ENCODE data around the gene RAC2. TPM values are rescaled to one million over a fixed set of nuclear protein-coding genes. Genes with fewer than 3 reads are reported as not detected.
"Not testable (repeated sequence)": the region's sequence is repeated elsewhere in the genome, so short reads cannot be mapped to it uniquely, and the experiment has no call there.

The RAC2 gene
- total and polyA plus RNA-seq, 2 experiments from 2014 or later, result 0.98 to 2.0 TPM

DNA sequence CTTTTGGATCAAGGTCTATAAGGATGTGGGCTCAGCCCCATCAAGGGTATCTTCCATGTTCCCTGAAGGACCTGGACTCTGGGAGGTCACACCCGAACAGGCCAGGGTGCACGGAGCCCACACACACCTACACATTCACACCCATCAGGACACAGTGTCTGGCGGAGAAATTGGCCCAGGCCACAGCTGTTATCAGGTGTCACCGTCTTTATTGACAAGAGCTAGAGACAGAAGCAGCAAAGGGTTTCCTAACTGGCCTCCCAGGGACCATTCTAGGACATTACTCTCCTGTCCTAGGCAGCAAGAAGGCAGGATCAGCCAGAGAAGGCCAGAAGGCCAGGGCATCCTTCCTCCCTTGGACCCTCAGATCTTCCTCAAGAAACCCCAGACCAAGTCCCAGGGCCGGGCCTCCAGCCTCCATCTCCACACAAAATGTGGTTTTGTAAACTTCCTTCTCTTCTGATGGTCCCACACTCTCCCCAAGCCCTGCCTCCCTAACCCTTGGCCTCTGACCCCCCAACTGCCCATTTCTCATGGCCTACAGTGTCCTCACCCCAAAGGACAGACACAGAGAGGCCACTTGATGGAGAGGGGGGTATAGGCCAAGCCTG, 39.9 kb downstream of the RAC2 start:
- TF ChIP-seq, protein P1, sequence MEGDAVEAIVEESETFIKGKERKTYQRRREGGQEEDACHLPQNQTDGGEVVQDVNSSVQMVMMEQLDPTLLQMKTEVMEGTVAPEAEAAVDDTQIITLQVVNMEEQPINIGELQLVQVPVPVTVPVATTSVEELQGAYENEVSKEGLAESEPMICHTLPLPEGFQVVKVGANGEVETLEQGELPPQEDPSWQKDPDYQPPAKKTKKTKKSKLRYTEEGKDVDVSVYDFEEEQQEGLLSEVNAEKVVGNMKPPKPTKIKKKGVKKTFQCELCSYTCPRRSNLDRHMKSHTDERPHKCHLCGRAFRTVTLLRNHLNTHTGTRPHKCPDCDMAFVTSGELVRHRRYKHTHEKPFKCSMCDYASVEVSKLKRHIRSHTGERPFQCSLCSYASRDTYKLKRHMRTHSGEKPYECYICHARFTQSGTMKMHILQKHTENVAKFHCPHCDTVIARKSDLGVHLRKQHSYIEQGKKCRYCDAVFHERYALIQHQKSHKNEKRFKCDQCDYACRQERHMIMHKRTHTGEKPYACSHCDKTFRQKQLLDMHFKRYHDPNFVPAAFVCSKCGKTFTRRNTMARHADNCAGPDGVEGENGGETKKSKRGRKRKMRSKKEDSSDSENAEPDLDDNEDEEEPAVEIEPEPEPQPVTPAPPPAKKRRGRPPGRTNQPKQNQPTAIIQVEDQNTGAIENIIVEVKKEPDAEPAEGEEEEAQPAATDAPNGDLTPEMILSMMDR (IDR thresholded peaks at IDR 0.05; ENCODE audit: low read depth, low read length), result no peak
- DNase-seq (ENCODE audit: low read depth in 1 of 2, low spot score in 1 of 2), result no peak
- Histone ChIP-seq H3K4me1 (ENCODE audit: low read depth) (no peaks in the 10 kb centered on the region), H3K27me3 (no peaks in the 10 kb centered on the region), H3K4me3 (no peak overlapping the region), H3K27ac (no peak overlapping the region), H3K36me3 (no peaks in the 10 kb centered on the region), H3K9me3 (ENCODE audit: low read depth) (no peaks in the 10 kb centered on the region)

DNA sequence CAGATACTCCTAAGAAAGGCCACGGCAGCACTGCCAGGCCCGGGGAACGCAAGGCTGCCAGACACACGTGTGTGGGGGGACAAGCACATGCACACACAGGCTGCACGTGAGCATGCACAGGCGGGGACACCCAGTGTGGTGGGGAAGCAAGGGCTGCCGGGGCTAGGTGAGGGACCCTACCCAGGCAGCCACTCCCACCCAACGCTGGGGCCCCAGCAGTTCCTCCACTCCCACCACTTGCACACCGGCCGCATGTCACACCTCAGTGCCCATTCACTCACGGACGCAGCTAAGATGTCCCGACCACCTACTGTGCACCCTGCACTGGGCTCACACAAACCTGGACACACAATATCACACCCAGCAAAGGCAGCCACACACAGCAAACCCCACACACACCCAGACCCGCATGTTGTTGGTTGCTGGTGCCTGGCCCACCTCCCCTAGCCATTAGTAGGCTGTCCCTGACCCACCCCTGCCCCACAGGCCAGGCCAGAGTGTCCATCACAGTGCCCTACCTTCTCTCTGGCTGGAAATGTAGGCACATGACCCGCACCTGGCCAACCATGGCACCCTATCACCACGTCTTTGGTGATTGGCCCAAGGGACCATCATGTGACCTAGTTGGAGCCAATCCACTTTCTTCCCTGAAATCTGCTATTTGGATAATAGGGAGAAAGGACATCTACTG, 40.6 kb downstream of the RAC2 start:
- Histone ChIP-seq H3K4me3 (no peak overlapping the region), H3K9me3 (ENCODE audit: low read depth) (no peaks in the 10 kb centered on the region), H3K36me3 (no peaks in the 10 kb centered on the region), H3K27me3 (no peaks in the 10 kb centered on the region), H3K4me1 (ENCODE audit: low read depth) (no peaks in the 10 kb centered on the region), H3K27ac (no peak overlapping the region)
- TF ChIP-seq, protein P1 (IDR thresholded peaks at IDR 0.05; ENCODE audit: low read depth, low read length), result no peak
- DNase-seq (ENCODE audit: low read depth in 1 of 2, low spot score in 1 of 2), result no peak

- H3K27ac ChIP-seq, result no peak overlapping the region
- H3K4me3 ChIP-seq, result no peak overlapping the region
- no peaks in the 10 kb centered on the region for H3K36me3 ChIP-seq
- H3K27me3 ChIP-seq, result no peaks in the 10 kb centered on the region
- TF ChIP-seq, protein P1 (IDR thresholded peaks at IDR 0.05; ENCODE audit: low read depth, low read length), result no peak
- no peaks in the 10 kb centered on the region for H3K9me3 ChIP-seq (ENCODE audit: low read depth)
- H3K4me1 ChIP-seq (ENCODE audit: low read depth), result peaks cover 2% of the 10 kb centered on the region
- no peak for DNase-seq (ENCODE audit: low read depth in 1 of 2, low spot score in 1 of 2)
Observed at GRCh38 chr22:37202716-37203115, 41.4 kb downstream of the RAC2 start.

DNA sequence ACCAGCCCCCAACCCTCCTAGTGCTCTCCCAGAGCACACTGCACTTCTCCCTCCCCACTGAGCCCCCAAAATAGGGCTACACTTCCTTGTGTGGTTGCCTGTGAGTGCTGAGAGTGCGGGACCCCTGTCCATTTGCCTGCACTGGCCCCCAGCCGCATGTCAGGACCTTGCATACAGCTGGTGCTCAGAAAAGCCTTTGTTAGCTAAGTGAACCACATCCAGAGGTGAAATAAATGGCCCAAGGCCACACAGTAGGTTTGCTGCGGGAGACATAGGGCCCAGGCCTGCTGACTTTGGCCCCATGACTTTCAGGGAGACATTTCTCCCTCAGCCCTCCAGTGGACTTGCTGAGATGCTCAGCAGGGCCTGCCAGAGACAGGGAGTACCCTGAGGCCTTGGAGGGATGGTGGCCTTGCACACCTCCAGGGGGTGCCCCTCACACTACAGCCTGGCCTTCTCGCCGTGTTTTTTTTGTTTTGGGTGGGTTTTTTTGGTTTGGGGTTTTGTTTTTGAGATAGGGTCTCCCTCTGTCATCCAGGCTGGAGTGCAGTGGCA, 42.0 kb downstream of the RAC2 start:
- peaks cover 2% of the 10 kb centered on the region for H3K4me1 ChIP-seq (ENCODE audit: low read depth)
- H3K27me3 ChIP-seq, result no peaks in the 10 kb centered on the region
- H3K9me3 ChIP-seq (ENCODE audit: low read depth), result no peaks in the 10 kb centered on the region
- TF ChIP-seq, protein P1 (IDR thresholded peaks at IDR 0.05; ENCODE audit: low read depth, low read length), result no peak
- H3K36me3 ChIP-seq, result no peaks in the 10 kb centered on the region
- no peak overlapping the region for H3K27ac ChIP-seq
- no peak for DNase-seq (ENCODE audit: low read depth in 1 of 2, low spot score in 1 of 2)
- H3K4me3 ChIP-seq, result no peak overlapping the region

DNA sequence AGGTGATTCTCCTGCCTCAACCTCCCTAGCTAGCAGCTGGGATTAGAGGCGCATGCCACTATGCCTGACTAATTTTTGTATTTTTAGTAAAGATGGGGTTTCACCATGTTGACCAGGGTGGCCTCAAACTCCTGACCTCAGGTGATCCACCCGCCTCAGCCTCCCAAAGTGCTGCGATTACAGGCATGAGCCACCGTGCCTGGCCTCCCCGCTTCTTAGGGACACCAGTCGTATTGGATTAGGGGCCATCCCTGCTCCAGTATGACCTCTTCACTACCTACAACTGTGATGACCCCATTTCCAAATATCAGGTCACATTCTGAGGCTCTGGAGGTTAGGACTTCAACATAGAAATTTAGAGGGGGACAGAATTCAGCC, 42.6 kb downstream of the RAC2 start:
- H3K36me3 ChIP-seq; H3K27ac ChIP-seq; H3K27me3 ChIP-seq; H3K9me3 ChIP-seq (ENCODE audit: low read depth); H3K4me1 ChIP-seq (ENCODE audit: low read depth); DNase-seq (ENCODE audit: low read depth in 1 of 2, low spot score in 1 of 2); H3K4me3 ChIP-seq: not testable (repeated sequence)

DNA sequence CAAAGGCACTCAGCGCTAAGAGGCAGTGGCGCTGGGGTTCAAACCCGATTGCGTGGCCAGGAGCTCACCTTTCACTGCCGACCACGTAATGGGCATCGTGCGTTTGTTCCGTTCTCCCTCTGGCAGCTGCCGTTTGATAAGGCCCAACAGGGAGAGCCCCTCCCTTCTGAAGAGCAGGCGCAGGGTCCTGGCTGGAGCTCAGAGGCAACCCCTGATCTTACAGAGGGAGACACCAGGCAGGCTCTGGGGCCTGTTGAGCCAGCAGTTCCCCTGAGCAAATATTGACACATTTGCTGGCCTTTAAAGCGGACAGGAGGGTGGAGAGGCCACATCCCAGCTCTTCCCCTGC, 44.3 kb downstream of the RAC2 start:
- H3K27me3 ChIP-seq, result no peaks in the 10 kb centered on the region
- no peak for DNase-seq (ENCODE audit: low read depth in 1 of 2, low spot score in 1 of 2)
- no peak overlapping the region for H3K4me3 ChIP-seq
- H3K9me3 ChIP-seq (ENCODE audit: low read depth), result no peaks in the 10 kb centered on the region
- H3K36me3 ChIP-seq, result no peaks in the 10 kb centered on the region
- H3K27ac ChIP-seq, result no peak overlapping the region
- TF ChIP-seq, protein P1 (IDR thresholded peaks at IDR 0.05; ENCODE audit: low read depth, low read length), result no peak
- peaks cover 2% of the 10 kb centered on the region for H3K4me1 ChIP-seq (ENCODE audit: low read depth)
